Measurements from ENCODE around the gene DIO3.

DIO3 gene

GRCh38 chr14:101598571-101599233, 37.4 kb downstream of the DIO3 start:
- DNase-seq (ENCODE audit: low spot score): peak; percentile 48

- no peak for DNase-seq (ENCODE audit: low spot score)
Observed at GRCh38 chr14:101599234-101599885, 38.1 kb downstream of the DIO3 start.

DNA sequence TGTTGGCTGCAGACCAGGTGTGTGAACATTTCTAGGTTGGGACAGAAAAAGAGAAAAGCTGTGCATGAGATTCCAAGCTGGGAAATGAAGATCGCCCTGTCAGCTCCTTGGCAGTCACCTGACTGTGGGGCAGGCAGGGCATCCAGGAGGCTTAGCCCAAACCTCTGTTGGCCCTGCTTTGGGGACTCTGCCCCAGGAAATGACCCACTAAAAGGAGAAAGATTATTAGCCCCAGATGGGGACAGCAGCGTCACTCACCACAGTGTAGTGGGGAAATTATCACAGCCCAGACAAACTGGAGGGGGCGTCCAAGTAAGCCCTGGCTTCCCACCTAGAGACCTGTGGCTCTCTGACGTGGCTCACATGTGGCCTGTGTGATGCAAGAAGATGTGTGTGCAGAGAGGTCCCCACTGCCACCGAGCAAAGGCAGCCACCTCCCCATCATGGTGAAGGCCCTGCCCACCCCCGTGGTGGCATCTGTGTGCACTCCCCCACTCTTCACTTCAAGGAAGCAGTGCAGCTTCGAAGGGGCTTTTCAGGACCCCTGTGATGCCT, 39.1 kb downstream of the DIO3 start:
- no peak for DNase-seq (ENCODE audit: low spot score)

DNA sequence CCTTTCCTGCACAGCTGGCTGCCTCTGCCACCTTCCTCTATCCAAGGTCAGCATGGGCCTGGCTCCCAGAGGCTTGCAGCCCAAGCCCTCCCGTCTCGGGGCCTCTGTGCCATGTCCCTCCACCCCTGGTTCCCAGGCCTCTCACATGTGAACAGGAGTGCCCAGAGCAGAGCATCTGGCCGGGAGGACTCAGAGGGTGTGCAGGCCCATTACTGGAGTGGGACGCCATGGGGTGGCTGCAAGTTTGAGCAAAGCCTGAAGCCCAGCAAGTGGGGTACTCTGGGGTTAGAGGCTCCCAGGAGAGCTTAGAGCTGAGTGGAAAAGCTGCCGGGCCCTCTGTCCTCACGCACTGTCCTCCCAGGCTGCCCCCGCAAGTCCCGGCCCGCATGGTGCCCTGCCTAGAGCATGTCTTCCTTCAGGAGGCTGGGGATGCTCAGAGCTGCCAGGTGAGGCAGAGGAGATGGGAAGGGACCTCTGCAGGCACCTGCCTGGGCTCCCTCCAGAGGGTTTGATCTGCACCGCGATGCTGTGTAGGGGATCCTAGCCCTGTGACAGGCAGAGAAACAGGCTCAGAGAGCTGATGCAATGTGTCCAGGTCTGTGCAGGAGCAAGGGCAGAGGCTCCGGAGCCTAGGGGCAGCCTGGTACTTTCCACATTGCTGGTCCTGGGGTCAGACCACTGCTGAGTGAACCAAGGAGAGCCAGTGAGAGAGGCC, 39.8 kb downstream of the DIO3 start:
- DNase-seq (ENCODE audit: low spot score): peak; percentile 46

DNA sequence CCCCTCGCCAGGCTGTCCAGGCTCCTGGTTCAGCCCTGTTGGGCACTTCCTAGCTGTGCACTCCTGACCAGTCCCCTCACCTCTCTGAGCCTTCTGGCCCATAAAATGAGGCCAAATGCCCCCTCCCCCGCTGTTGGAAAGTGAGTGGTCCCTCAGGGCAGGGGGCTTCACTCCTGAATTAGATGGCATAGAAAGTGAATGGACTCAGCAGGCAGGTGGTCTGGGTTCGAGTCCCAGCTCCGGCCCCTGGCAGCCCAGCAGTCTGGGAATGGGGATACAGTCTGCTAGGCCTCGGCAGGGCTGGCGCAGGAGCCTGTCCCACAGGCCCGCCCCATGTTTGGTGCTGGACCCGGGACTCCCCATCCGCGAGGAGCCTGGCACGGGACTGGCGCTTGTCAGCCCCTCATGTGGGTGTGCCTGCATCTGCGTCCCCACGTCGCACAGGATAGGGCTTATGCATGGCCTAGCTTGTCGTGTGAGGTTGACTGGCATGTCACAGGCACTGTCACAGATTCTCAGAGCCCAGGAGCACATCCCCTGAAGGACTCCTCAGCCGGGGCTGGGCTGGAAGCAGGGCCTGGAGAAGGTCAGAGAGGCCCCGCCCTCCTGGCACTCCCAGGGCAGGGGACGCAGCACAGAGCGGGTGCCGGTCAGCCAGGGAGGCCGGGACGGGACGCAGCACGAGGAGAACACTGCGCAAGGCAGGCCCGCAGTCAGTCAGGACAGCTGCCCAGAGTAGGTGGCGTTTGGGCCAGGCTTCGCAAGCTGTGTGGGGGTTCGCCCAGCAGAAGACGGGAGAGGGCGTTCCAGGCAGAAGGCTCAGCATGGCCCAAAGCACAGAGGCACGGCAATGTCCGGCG, 40.5 kb downstream of the DIO3 start:
- DNase-seq (ENCODE audit: low spot score): peak; percentile 60

GRCh38 chr14:101602466-101602840, 41.2 kb downstream of the DIO3 start:
- DNase-seq (ENCODE audit: low spot score): peak; percentile 49

GRCh38 chr14:101603096-101603495, 41.8 kb downstream of the DIO3 start:
- DNase-seq (ENCODE audit: low spot score): no peak

- peak; percentile 38 for DNase-seq (ENCODE audit: low spot score)
Observed at GRCh38 chr14:101604228-101604934, 43.1 kb downstream of the DIO3 start.

- DNase-seq (ENCODE audit: low spot score): no peak
Observed at GRCh38 chr14:101604935-101605780, 43.9 kb downstream of the DIO3 start.

GRCh38 chr14:101605836-101606235, 44.5 kb downstream of the DIO3 start:
- DNase-seq (ENCODE audit: low spot score): no peak
